H7 (cell line): ENCODE data around the gene REPIN1. TPM values are rescaled to one million over a fixed set of nuclear protein-coding genes. Genes with fewer than 3 reads are reported as not detected.

Experiments
- DNase-seq: peaks from one replicate; pipeline ENCODE4 v3.0.0; 2012
- H3K27me3 ChIP-seq: 2 replicates; pipeline ENCODE4 v1.6.0; 2011; ENCODE audit warnings: mild to moderate bottlenecking, low read length; ENCODE audit not compliant: control insufficient read depth, insufficient read depth
- H3K36me3 ChIP-seq: replicated peaks from 2 replicates; pipeline ENCODE4 v1.5.1; 2011; ENCODE audit warnings: low read length; ENCODE audit not compliant: control insufficient read depth, insufficient read depth
- H3K4me3 ChIP-seq: 2 replicates; pipeline ENCODE4 v1.5.1; 2011; ENCODE audit warnings: low read depth, mild to moderate bottlenecking, control low read depth, low read length, moderate library complexity; ENCODE audit not compliant: insufficient read depth
- total RNA-seq: library from RNA; depleted of rRNA; stranded (reverse); fragments of >200 nt; shearing (Covaris generic); gene quantifications from 2 replicates; pipeline ENCODE4 v1.2.3, GENCODE V29; 2014; rRNA removed

Gene REPIN1
- total RNA-seq, 1 experiment from 2014 or later: 155 TPM

GRCh38 chr7:150412518-150413488 is 44.2 kb downstream of the REPIN1 start:
- peak; percentile 34 for DNase-seq
- Histone ChIP-seq H3K36me3 (peaks cover 7% of the 10 kb centered on the region), H3K4me3 (no peak overlapping the region), H3K27me3 (no peaks in the 10 kb centered on the region)

- Histone ChIP-seq H3K36me3 (peaks cover 6% of the 10 kb centered on the region), H3K4me3 (no peak overlapping the region), H3K27me3 (no peaks in the 10 kb centered on the region)
- peak; percentile 30 for DNase-seq
Measured at GRCh38 chr7:150413640-150414081, 45.0 kb downstream of the REPIN1 start.

GRCh38 chr7:150415161-150416153 is 46.8 kb downstream of the REPIN1 start:
- no peak overlapping the region for H3K4me3 ChIP-seq
- peak; percentile 19 for DNase-seq
- no peaks in the 10 kb centered on the region; the same call in 1 of the 2 replicates for H3K27me3 ChIP-seq
- H3K36me3 ChIP-seq: peaks cover 2% of the 10 kb centered on the region; the same call in 1 of the 2 replicates

GRCh38 chr7:150417239-150417638 is 48.6 kb downstream of the REPIN1 start:
- no peaks in the 10 kb centered on the region; the same call in 1 of the 2 replicates for H3K36me3 ChIP-seq
- peak; percentile 17 for DNase-seq

GRCh38 chr7:150417863-150418262 is 49.2 kb downstream of the REPIN1 start:
- peak; percentile 51 for DNase-seq
- H3K36me3 ChIP-seq: no peaks in the 10 kb centered on the region; the same call in 1 of the 2 replicates
- H3K27me3 ChIP-seq: no peaks in the 10 kb centered on the region; the same call in 1 of the 2 replicates
- no peak overlapping the region for H3K4me3 ChIP-seq

More at GRCh38 chr7:150417239-150417638, 48.6 kb downstream of the REPIN1 start:
- H3K4me3 ChIP-seq: no peak overlapping the region
- no peaks in the 10 kb centered on the region; the same call in 1 of the 2 replicates for H3K27me3 ChIP-seq

GRCh38 chr7:150420242-150420641 is 51.6 kb downstream of the REPIN1 start:
- Histone ChIP-seq H3K27me3 (no peaks in the 10 kb centered on the region; the same call in 1 of the 2 replicates), H3K36me3 (no peaks in the 10 kb centered on the region), H3K4me3 (no peak overlapping the region)
- DNase-seq: peak; percentile 19

- Histone ChIP-seq H3K4me3 (no peak overlapping the region), H3K36me3 (no peaks in the 10 kb centered on the region), H3K27me3 (no peaks in the 10 kb centered on the region; the same call in 1 of the 2 replicates)
- peak; percentile 91 for DNase-seq
Measured at GRCh38 chr7:150420987-150421674, 52.5 kb downstream of the REPIN1 start.

- no peaks in the 10 kb centered on the region; the same call in 1 of the 2 replicates for H3K27me3 ChIP-seq
- no peak for DNase-seq
- no peak overlapping the region for H3K4me3 ChIP-seq
- no peaks in the 10 kb centered on the region for H3K36me3 ChIP-seq
Measured at GRCh38 chr7:150421831-150422230, 53.2 kb downstream of the REPIN1 start.

Other genes with a start within 250 kb of the REPIN1 start
- gene LRRC61, start 45.5 kb upstream of the REPIN1 start, total RNA-seq: 38.3 and 39.4 TPM in 2 replicates
- gene ACTR3C, start 45.3 kb upstream of the REPIN1 start, total RNA-seq: 0.73 and 3.2 TPM in 2 replicates
- 198 and 223 TPM in 2 replicates for gene RARRES2, start 27.2 kb upstream of the REPIN1 start, total RNA-seq
- 44.2 and 56.7 TPM in 2 replicates for gene ZNF775, start 10.5 kb downstream of the REPIN1 start, total RNA-seq
- gene GIMAP8, start 81.8 kb downstream of the REPIN1 start, total RNA-seq: not detected in 2 replicates
- gene GIMAP7, start 146.1 kb downstream of the REPIN1 start, total RNA-seq: not detected in 2 replicates
- gene GIMAP4, start 198.6 kb downstream of the REPIN1 start, total RNA-seq: not detected in 2 replicates